Measurements from ENCODE around the gene FIGNL1. TPM values are rescaled to one million over a fixed set of nuclear protein-coding genes. Genes with fewer than 3 reads are reported as not detected.

Gene FIGNL1
- total and polyA plus RNA-seq, 2 donors (not counting 1 experiment from before 2014, with no cell fraction given): 3.6 to 24.5 TPM

DNA sequence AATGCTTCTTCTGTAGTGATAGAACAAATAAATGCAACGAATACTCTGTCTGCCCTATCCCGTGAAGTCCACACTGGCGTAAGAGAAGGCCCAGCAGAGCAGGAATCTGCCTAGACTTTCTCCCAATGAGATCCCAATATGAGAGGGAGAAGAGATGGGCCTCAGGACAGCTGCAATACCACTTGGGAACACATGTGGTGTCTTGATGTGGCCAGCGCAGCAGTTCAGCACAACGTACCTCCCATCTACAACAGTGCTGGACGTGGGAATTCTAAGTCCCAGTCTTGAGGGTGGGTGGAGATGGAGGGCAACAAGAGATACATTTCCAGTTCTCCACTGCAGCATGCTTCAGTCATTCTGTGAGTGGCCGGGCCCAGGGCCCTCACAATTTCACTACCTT lies 45.8 kb downstream of the FIGNL1 start:
- H3K4me1 ChIP-seq (ENCODE audit: control insufficient read depth in 2 of 2, insufficient read depth in 2 of 2, low read length in 2 of 2): peaks cover 62 to 72% of the 10 kb centered on the region in 2 donors
- peak overlapping the region; percentile 75 to 94 for H3K27ac ChIP-seq (ENCODE audit: low read length in 2 of 2)
- H3K79me2 ChIP-seq (ENCODE audit: control insufficient read depth, insufficient read depth, low read length): peaks cover 48% of the 10 kb centered on the region
- ChIA-PET POLR2A (interaction anchor here (1.4 kb wide), 1 partner anchor 10 kb away, joined by 6 read pairs; no protein-coding TSS in a partner anchor), CTCF (interaction anchor here (1.5 to 6.7 kb wide), 2 partner anchors 12 to 97 kb away, joined by 3 to 39 read pairs; no protein-coding TSS in a partner anchor)
- intact Hi-C loops (cut with micrococcal nuclease): no loop called here
- peak overlapping the region; percentile 69 for H3K4me2 ChIP-seq (replicated peaks; ENCODE audit: low read depth, low read length, poor library complexity, severe bottlenecking)
- no peaks in the 10 kb centered on the region for H4K20me1 ChIP-seq (ENCODE audit: control insufficient read depth, insufficient read depth, low read length, poor library complexity, severe bottlenecking)
- H3K4me1 Mint-ChIP-seq: peaks cover 91% of the 10 kb centered on the region
- ATAC-seq (ENCODE audit: low read depth) (no peak), DNase-seq (no peak)
- TF ChIP-seq EZH2 (IDR thresholded peaks at IDR 0.05; ENCODE audit: borderline replicate concordance, insufficient read depth, low read depth, low read length, poor library complexity, severe bottlenecking): no peak
- TF ChIP-seq, protein P1, sequence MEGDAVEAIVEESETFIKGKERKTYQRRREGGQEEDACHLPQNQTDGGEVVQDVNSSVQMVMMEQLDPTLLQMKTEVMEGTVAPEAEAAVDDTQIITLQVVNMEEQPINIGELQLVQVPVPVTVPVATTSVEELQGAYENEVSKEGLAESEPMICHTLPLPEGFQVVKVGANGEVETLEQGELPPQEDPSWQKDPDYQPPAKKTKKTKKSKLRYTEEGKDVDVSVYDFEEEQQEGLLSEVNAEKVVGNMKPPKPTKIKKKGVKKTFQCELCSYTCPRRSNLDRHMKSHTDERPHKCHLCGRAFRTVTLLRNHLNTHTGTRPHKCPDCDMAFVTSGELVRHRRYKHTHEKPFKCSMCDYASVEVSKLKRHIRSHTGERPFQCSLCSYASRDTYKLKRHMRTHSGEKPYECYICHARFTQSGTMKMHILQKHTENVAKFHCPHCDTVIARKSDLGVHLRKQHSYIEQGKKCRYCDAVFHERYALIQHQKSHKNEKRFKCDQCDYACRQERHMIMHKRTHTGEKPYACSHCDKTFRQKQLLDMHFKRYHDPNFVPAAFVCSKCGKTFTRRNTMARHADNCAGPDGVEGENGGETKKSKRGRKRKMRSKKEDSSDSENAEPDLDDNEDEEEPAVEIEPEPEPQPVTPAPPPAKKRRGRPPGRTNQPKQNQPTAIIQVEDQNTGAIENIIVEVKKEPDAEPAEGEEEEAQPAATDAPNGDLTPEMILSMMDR (IDR thresholded peaks at IDR 0.05): no peak
- H3K27me3 ChIP-seq (replicated peaks in 1 of 4; ENCODE audit: control extremely low read depth in 1 of 4, control insufficient read depth in 3 of 4, insufficient read depth in 4 of 4, low read length in 3 of 4): no peaks in the 10 kb centered on the region
- H3K4me3 ChIP-seq (ENCODE audit: control extremely low read depth in 1 of 5, extremely low read depth in 1 of 5, insufficient read depth in 1 of 5, low read depth in 2 of 5, low read length in 4 of 5): no peak overlapping the region
- H3K27ac Mint-ChIP-seq: peak overlapping the region; percentile 99
- H2AFZ ChIP-seq (ENCODE audit: insufficient read depth, low read depth, low read length, poor library complexity, severe bottlenecking): no peak overlapping the region
- WGBS (ENCODE audit: insufficient coverage): 100% methylated on average over 1 of the region's 7 CpGs
- no peaks in the 10 kb centered on the region for H3K9me3 Mint-ChIP-seq (ENCODE audit: insufficient read depth)
- H3K9me3 ChIP-seq (ENCODE audit: control extremely low read depth in 1 of 3, control insufficient read depth in 2 of 3, insufficient read depth in 1 of 3, low read length in 2 of 3): peaks cover 0 to 10% (median 0%) of the 10 kb centered on the region in 3 donors
- no peak overlapping the region for H3K9ac ChIP-seq (ENCODE audit: low read length)
- peak overlapping the region; percentile 18 for H3K4me3 Mint-ChIP-seq
- peaks cover 4 to 48% of the 10 kb centered on the region in 2 experiments for H3K36me3 ChIP-seq (replicated peaks in 1 of 2; ENCODE audit: control extremely low read depth in 1 of 2, control insufficient read depth in 1 of 2, extremely low read depth in 1 of 2, insufficient read depth in 2 of 2, low read length in 1 of 2)
- H3K27me3 Mint-ChIP-seq: no peaks in the 10 kb centered on the region

DNA sequence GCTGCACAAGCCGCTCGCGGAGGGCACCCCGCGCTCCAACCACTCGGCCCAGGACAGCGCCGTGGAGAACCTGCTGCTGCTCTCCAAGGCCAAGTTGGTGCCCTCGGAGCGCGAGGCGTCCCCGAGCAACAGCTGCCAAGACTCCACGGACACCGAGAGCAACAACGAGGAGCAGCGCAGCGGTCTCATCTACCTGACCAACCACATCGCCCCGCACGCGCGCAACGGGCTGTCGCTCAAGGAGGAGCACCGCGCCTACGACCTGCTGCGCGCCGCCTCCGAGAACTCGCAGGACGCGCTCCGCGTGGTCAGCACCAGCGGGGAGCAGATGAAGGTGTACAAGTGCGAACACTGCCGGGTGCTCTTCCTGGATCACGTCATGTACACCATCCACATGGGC lies 50.0 kb downstream of the FIGNL1 start:
- DNase-seq (no peak), ATAC-seq (ENCODE audit: low read depth) (no peak)
- H3K9me3 ChIP-seq (ENCODE audit: control extremely low read depth in 1 of 3, control insufficient read depth in 2 of 3, insufficient read depth in 1 of 3, low read length in 2 of 3): peaks cover 0 to 10% (median 0%) of the 10 kb centered on the region in 3 donors
- H3K36me3 ChIP-seq (replicated peaks in 1 of 2; ENCODE audit: control extremely low read depth in 1 of 2, control insufficient read depth in 1 of 2, extremely low read depth in 1 of 2, insufficient read depth in 2 of 2, low read length in 1 of 2): peaks cover 4 to 72% of the 10 kb centered on the region in 2 experiments
- no peak overlapping the region for H3K4me3 ChIP-seq (ENCODE audit: control extremely low read depth in 1 of 5, extremely low read depth in 1 of 5, insufficient read depth in 1 of 5, low read depth in 2 of 5, low read length in 4 of 5)
- Mint-ChIP-seq H3K4me3 (no peak overlapping the region), H3K27ac (peak overlapping the region; percentile 99), H3K27me3 (no peaks in the 10 kb centered on the region), H3K4me1 (peaks cover 80% of the 10 kb centered on the region), H3K9me3 (ENCODE audit: insufficient read depth) (no peaks in the 10 kb centered on the region)
- no peak overlapping the region for H3K9ac ChIP-seq (ENCODE audit: low read length)
- H4K20me1 ChIP-seq (ENCODE audit: control insufficient read depth, insufficient read depth, low read length, poor library complexity, severe bottlenecking): no peaks in the 10 kb centered on the region
- no peaks in the 10 kb centered on the region for H3K27me3 ChIP-seq (replicated peaks in 1 of 4; ENCODE audit: control extremely low read depth in 1 of 4, control insufficient read depth in 3 of 4, insufficient read depth in 4 of 4, low read length in 3 of 4)
- ChIA-PET POLR2A (interaction anchor here (5.3 kb wide), 1 partner anchor 12 kb away, joined by 25 read pairs; no protein-coding TSS in a partner anchor), CTCF (interaction anchor here (1.7 kb wide), 1 partner anchor 12 kb away, joined by 4 read pairs; no protein-coding TSS in a partner anchor)
- 98% methylated on average over 41 of the region's 41 CpGs for WGBS (ENCODE audit: insufficient coverage)
- intact Hi-C loops (cut with micrococcal nuclease): no loop called here
- peak overlapping the region in 1 of 2 donors; percentile 94 for H3K27ac ChIP-seq (ENCODE audit: low read length in 2 of 2)
- H2AFZ ChIP-seq (ENCODE audit: insufficient read depth, low read depth, low read length, poor library complexity, severe bottlenecking): no peak overlapping the region
- H3K79me2 ChIP-seq (ENCODE audit: control insufficient read depth, insufficient read depth, low read length): peaks cover 72% of the 10 kb centered on the region
- TF ChIP-seq EZH2 (IDR thresholded peaks at IDR 0.05; ENCODE audit: borderline replicate concordance, insufficient read depth, low read depth, low read length, poor library complexity, severe bottlenecking): no peak
- TF ChIP-seq, protein P1 (IDR thresholded peaks at IDR 0.05): no peak
- peaks cover 57 to 65% of the 10 kb centered on the region in 2 donors for H3K4me1 ChIP-seq (ENCODE audit: control insufficient read depth in 2 of 2, insufficient read depth in 2 of 2, low read length in 2 of 2)
- no peak overlapping the region for H3K4me2 ChIP-seq (replicated peaks; ENCODE audit: low read depth, low read length, poor library complexity, severe bottlenecking)

All from B cell (primary cell).